Measurements from ENCODE around the gene KCNC1.

DNA sequence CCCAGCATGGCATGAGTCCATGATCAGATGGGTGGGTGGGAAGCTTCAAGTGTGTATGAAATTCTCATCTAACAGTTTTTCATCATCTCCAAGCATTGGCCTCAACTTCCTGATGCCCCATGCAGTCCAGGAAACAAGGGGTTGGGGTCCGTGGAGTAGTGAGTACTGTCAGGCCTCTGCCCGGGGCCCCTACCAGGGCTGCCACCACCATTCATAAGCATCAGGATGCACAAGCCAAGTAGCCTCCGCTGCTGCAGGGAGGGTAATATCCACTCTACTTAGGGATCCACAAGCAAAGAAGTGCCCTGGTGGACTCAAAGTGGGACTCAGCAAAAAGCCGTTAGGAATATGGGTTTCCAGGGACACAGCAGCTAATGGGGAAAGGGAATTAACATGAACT is 49.3 kb downstream of the KCNC1 start:
- TF ChIP-seq POLR2AphosphoS5 (IDR thresholded peaks at IDR 0.05; ENCODE audit: low read depth, low read length), result no peak
- TF ChIP-seq, protein P1, sequence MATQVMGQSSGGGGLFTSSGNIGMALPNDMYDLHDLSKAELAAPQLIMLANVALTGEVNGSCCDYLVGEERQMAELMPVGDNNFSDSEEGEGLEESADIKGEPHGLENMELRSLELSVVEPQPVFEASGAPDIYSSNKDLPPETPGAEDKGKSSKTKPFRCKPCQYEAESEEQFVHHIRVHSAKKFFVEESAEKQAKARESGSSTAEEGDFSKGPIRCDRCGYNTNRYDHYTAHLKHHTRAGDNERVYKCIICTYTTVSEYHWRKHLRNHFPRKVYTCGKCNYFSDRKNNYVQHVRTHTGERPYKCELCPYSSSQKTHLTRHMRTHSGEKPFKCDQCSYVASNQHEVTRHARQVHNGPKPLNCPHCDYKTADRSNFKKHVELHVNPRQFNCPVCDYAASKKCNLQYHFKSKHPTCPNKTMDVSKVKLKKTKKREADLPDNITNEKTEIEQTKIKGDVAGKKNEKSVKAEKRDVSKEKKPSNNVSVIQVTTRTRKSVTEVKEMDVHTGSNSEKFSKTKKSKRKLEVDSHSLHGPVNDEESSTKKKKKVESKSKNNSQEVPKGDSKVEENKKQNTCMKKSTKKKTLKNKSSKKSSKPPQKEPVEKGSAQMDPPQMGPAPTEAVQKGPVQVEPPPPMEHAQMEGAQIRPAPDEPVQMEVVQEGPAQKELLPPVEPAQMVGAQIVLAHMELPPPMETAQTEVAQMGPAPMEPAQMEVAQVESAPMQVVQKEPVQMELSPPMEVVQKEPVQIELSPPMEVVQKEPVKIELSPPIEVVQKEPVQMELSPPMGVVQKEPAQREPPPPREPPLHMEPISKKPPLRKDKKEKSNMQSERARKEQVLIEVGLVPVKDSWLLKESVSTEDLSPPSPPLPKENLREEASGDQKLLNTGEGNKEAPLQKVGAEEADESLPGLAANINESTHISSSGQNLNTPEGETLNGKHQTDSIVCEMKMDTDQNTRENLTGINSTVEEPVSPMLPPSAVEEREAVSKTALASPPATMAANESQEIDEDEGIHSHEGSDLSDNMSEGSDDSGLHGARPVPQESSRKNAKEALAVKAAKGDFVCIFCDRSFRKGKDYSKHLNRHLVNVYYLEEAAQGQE (IDR thresholded peaks at IDR 0.05; ENCODE audit: insufficient read depth in 1 of 2, low read depth in 2 of 2, low read length in 2 of 2), result no peak
- TF ChIP-seq TAF1 (IDR thresholded peaks at IDR 0.05; ENCODE audit: borderline replicate concordance, insufficient read depth, low read length), result no peak
- TF ChIP-seq SIN3A (IDR thresholded peaks at IDR 0.05; ENCODE audit: borderline replicate concordance, insufficient read depth, low read length), result no peak
- no peak for TF ChIP-seq FOXP2 (optimal IDR thresholded peaks at IDR 0.05; ENCODE audit: borderline replicate concordance, extremely low read depth, extremely low read length, insufficient read depth)
